ENCODE measurements around the gene PTCD1.

Gene PTCD1

GRCh38 chr7:99372275-99373090, 66.1 kb downstream of the PTCD1 start:
- no peak overlapping the region for H3K4me2 ChIP-seq (ENCODE audit: low read length, poor library complexity, severe bottlenecking)
- no peak overlapping the region for H3K23ac ChIP-seq (ENCODE audit: low read length in 2 of 2)
- H3K27me3 ChIP-seq (ENCODE audit: control insufficient read depth in 1 of 2, insufficient read depth in 1 of 2, low read length in 2 of 2): no peaks in the 10 kb centered on the region
- H3K79me1 ChIP-seq (replicated peaks; ENCODE audit: low read length, poor library complexity, severe bottlenecking): peaks cover 6% of the 10 kb centered on the region
- H2BK120ac ChIP-seq (ENCODE audit: low read depth, low read length): no peak overlapping the region
- H2BK5ac ChIP-seq (ENCODE audit: low read depth, low read length, poor library complexity, severe bottlenecking): no peak overlapping the region
- peak overlapping the region; percentile 27 for H2AK5ac ChIP-seq (ENCODE audit: low read length, severe bottlenecking)
- H3K4ac ChIP-seq (ENCODE audit: low read depth in 1 of 2, low read length in 2 of 2): peak overlapping the region in 1 of 2 experiments; percentile 31
- peaks cover 24% of the 10 kb centered on the region for H3K4me1 ChIP-seq (ENCODE audit: control insufficient read depth, insufficient read depth, low read depth, low read length)
- peaks cover 13 to 22% of the 10 kb centered on the region in 2 experiments for H3K36me3 ChIP-seq (ENCODE audit: control insufficient read depth in 1 of 2, insufficient read depth in 2 of 2, low read depth in 1 of 2, low read length in 2 of 2)
- H3K18ac ChIP-seq (ENCODE audit: low read depth in 1 of 2, low read length in 2 of 2): peak overlapping the region in 1 of 2 experiments; percentile 1
- no peak overlapping the region for H3K14ac ChIP-seq (ENCODE audit: low read length in 2 of 2)
- peak overlapping the region in 1 of 2 experiments; percentile 23 for H3K4me3 ChIP-seq (ENCODE audit: insufficient read depth in 1 of 2, low read depth in 1 of 2, low read length in 2 of 2)
- H2BK15ac ChIP-seq (ENCODE audit: low read depth, poor library complexity, severe bottlenecking): peak overlapping the region; percentile 49
- peak overlapping the region; percentile 88 for H4K8ac ChIP-seq (ENCODE audit: low read length)
- H3K9ac ChIP-seq (ENCODE audit: low read length): peak overlapping the region; percentile 14
- WGBS: 68% methylated on average over 20 of the region's 21 CpGs
- DNase-seq: peak; percentile 57
- H3K9me3 ChIP-seq (ENCODE audit: control insufficient read depth, low read length): no peaks in the 10 kb centered on the region
- H2AFZ ChIP-seq (ENCODE audit: low read depth, low read length): no peak overlapping the region
- H4K91ac ChIP-seq (ENCODE audit: low read length): peak overlapping the region; percentile 7
- peak overlapping the region; percentile 31 for H3K27ac ChIP-seq (ENCODE audit: low read length, poor library complexity, severe bottlenecking)
- no peak overlapping the region for H2BK12ac ChIP-seq (ENCODE audit: low read length in 2 of 2)

DNA sequence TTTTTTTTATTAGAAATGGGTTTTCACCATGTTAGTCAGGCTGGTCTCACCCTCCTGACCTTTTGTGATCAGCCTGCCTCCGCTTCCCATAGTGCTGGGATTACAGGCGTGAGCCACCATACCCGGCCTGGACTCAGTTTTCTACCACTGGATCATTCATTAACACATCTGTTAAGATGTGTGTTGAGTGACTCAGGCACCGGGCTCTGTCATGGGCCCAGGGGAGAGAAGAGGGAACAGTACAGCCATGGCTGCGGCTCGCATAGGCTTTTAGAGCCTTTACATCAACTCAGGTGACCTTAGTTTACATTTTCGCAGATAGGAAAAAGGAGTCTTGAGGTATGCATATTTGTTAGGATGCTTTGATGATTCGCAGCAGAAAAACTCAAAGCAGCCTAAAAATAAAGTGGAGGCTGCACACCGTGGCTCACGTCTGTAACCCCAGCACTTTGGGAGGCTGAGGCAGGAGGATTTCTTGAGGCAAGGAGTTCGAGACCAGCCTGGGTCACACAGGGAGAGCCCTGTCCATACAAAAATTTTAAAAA, 67.2 kb downstream of the PTCD1 start:
- no peak overlapping the region for H3K4ac ChIP-seq (ENCODE audit: low read depth in 1 of 2, low read length in 2 of 2)
- H2BK120ac ChIP-seq (ENCODE audit: low read depth, low read length): no peak overlapping the region
- H3K4me1 ChIP-seq (ENCODE audit: control insufficient read depth, insufficient read depth, low read depth, low read length): peaks cover 24% of the 10 kb centered on the region
- no peak overlapping the region for H2AFZ ChIP-seq (ENCODE audit: low read depth, low read length)
- DNase-seq: no peak
- H3K79me1 ChIP-seq (replicated peaks; ENCODE audit: low read length, poor library complexity, severe bottlenecking): peaks cover 14% of the 10 kb centered on the region
- H3K4me2 ChIP-seq (ENCODE audit: low read length, poor library complexity, severe bottlenecking): no peak overlapping the region
- no peak overlapping the region for H4K91ac ChIP-seq (ENCODE audit: low read length)
- H3K36me3 ChIP-seq (ENCODE audit: control insufficient read depth in 1 of 2, insufficient read depth in 2 of 2, low read depth in 1 of 2, low read length in 2 of 2): peaks cover 16 to 27% of the 10 kb centered on the region in 2 experiments
- no peak overlapping the region for H2AK5ac ChIP-seq (ENCODE audit: low read length, severe bottlenecking)
- no peak overlapping the region for H3K18ac ChIP-seq (ENCODE audit: low read depth in 1 of 2, low read length in 2 of 2)
- H2BK15ac ChIP-seq (ENCODE audit: low read depth, poor library complexity, severe bottlenecking): no peak overlapping the region
- H3K27ac ChIP-seq (ENCODE audit: low read length, poor library complexity, severe bottlenecking): peak overlapping the region; percentile 23
- no peak overlapping the region for H3K9ac ChIP-seq (ENCODE audit: low read length)
- H3K23ac ChIP-seq (ENCODE audit: low read length in 2 of 2): no peak overlapping the region
- H2BK12ac ChIP-seq (ENCODE audit: low read length in 2 of 2): no peak overlapping the region
- no peak overlapping the region for H3K4me3 ChIP-seq (ENCODE audit: insufficient read depth in 1 of 2, low read depth in 1 of 2, low read length in 2 of 2)
- no peak overlapping the region for H2BK5ac ChIP-seq (ENCODE audit: low read depth, low read length, poor library complexity, severe bottlenecking)
- no peaks in the 10 kb centered on the region for H3K9me3 ChIP-seq (ENCODE audit: control insufficient read depth, low read length)
- H3K14ac ChIP-seq (ENCODE audit: low read length in 2 of 2): no peak overlapping the region
- no peak overlapping the region for H4K8ac ChIP-seq (ENCODE audit: low read length)
- H3K27me3 ChIP-seq (ENCODE audit: control insufficient read depth in 1 of 2, insufficient read depth in 1 of 2, low read length in 2 of 2): no peaks in the 10 kb centered on the region
- 68% methylated on average over 10 of the region's 11 CpGs for WGBS

- H3K14ac ChIP-seq (ENCODE audit: low read length in 2 of 2): no peak overlapping the region
- H2BK120ac ChIP-seq (ENCODE audit: low read depth, low read length): no peak overlapping the region
- no peak overlapping the region for H2BK15ac ChIP-seq (ENCODE audit: low read depth, poor library complexity, severe bottlenecking)
- no peak overlapping the region for H2AFZ ChIP-seq (ENCODE audit: low read depth, low read length)
- no peak overlapping the region for H3K23ac ChIP-seq (ENCODE audit: low read length in 2 of 2)
- H3K36me3 ChIP-seq (ENCODE audit: control insufficient read depth in 1 of 2, insufficient read depth in 2 of 2, low read depth in 1 of 2, low read length in 2 of 2): peaks cover 28 to 39% of the 10 kb centered on the region in 2 experiments
- no peak overlapping the region for H3K18ac ChIP-seq (ENCODE audit: low read depth in 1 of 2, low read length in 2 of 2)
- no peak overlapping the region for H3K4me3 ChIP-seq (ENCODE audit: insufficient read depth in 1 of 2, low read depth in 1 of 2, low read length in 2 of 2)
- 85% methylated on average over 8 of the region's 9 CpGs for WGBS
- H2BK12ac ChIP-seq (ENCODE audit: low read length in 2 of 2): no peak overlapping the region
- H3K4ac ChIP-seq (ENCODE audit: low read depth in 1 of 2, low read length in 2 of 2): no peak overlapping the region
- no peaks in the 10 kb centered on the region for H3K9me3 ChIP-seq (ENCODE audit: control insufficient read depth, low read length)
- no peak for DNase-seq
- no peak overlapping the region for H3K4me2 ChIP-seq (ENCODE audit: low read length, poor library complexity, severe bottlenecking)
- H4K91ac ChIP-seq (ENCODE audit: low read length): no peak overlapping the region
- H3K79me1 ChIP-seq (replicated peaks; ENCODE audit: low read length, poor library complexity, severe bottlenecking): peaks cover 19% of the 10 kb centered on the region
- peak overlapping the region; percentile 53 for H3K9ac ChIP-seq (ENCODE audit: low read length)
- no peak overlapping the region for H2AK5ac ChIP-seq (ENCODE audit: low read length, severe bottlenecking)
- H3K27me3 ChIP-seq (ENCODE audit: control insufficient read depth in 1 of 2, insufficient read depth in 1 of 2, low read length in 2 of 2): no peaks in the 10 kb centered on the region
- no peak overlapping the region for H2BK5ac ChIP-seq (ENCODE audit: low read depth, low read length, poor library complexity, severe bottlenecking)
- H3K4me1 ChIP-seq (ENCODE audit: control insufficient read depth, insufficient read depth, low read depth, low read length): peaks cover 19% of the 10 kb centered on the region
- H4K8ac ChIP-seq (ENCODE audit: low read length): no peak overlapping the region
- no peak overlapping the region for H3K27ac ChIP-seq (ENCODE audit: low read length, poor library complexity, severe bottlenecking)
Measured at GRCh38 chr7:99369767-99370391, 68.7 kb downstream of the PTCD1 start.

DNA sequence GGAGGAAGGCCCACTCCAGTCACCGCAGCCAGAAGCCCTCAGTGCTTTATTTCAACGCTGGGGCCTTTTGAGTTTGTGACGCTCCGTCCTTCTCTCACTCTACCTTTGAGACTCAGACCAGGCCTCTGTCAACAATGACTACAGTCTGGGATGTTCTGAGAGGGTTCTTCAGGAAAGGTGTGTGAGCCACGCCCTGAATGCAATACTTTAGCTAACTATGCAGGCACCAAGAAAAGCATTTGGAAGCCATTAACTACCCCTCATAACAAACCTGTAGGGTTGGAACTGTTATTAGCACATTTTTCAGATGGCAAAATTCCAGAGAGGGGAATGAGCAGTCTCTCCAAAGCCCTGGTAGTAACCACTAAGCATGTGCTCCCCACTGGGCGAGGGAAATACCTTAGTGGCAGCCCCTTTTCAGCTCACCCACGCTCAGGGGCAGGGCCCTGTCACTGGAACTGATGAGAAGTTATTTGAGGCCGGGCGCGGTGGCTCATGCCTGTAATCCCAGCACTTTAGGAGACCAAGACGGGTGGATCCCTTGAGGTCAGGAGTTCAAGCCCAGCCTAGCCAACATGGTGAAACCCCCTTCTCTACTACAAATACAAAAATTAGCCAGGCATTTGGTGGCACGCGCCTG, 69.7 kb downstream of the PTCD1 start:
- Histone ChIP-seq H2BK15ac (ENCODE audit: low read depth, poor library complexity, severe bottlenecking) (no peak overlapping the region), H3K27me3 (ENCODE audit: control insufficient read depth in 1 of 2, insufficient read depth in 1 of 2, low read length in 2 of 2) (no peaks in the 10 kb centered on the region), H3K9me3 (ENCODE audit: control insufficient read depth, low read length) (no peaks in the 10 kb centered on the region), H3K4ac (ENCODE audit: low read depth in 1 of 2, low read length in 2 of 2) (no peak overlapping the region), H2AK5ac (ENCODE audit: low read length, severe bottlenecking) (no peak overlapping the region), H3K18ac (ENCODE audit: low read depth in 1 of 2, low read length in 2 of 2) (no peak overlapping the region), H3K4me1 (ENCODE audit: control insufficient read depth, insufficient read depth, low read depth, low read length) (peaks cover 15% of the 10 kb centered on the region), H3K27ac (ENCODE audit: low read length, poor library complexity, severe bottlenecking) (peak overlapping the region; percentile 17), H3K4me2 (ENCODE audit: low read length, poor library complexity, severe bottlenecking) (no peak overlapping the region), H3K4me3 (ENCODE audit: insufficient read depth in 1 of 2, low read depth in 1 of 2, low read length in 2 of 2) (no peak overlapping the region), H3K79me1 (replicated peaks; ENCODE audit: low read length, poor library complexity, severe bottlenecking) (peaks cover 18% of the 10 kb centered on the region), H2AFZ (ENCODE audit: low read depth, low read length) (no peak overlapping the region), H2BK5ac (ENCODE audit: low read depth, low read length, poor library complexity, severe bottlenecking) (no peak overlapping the region), H3K9ac (ENCODE audit: low read length) (no peak overlapping the region), H2BK120ac (ENCODE audit: low read depth, low read length) (no peak overlapping the region), H4K91ac (ENCODE audit: low read length) (no peak overlapping the region), H3K23ac (ENCODE audit: low read length in 2 of 2) (no peak overlapping the region), H2BK12ac (ENCODE audit: low read length in 2 of 2) (no peak overlapping the region), H3K36me3 (ENCODE audit: control insufficient read depth in 1 of 2, insufficient read depth in 2 of 2, low read depth in 1 of 2, low read length in 2 of 2) (peaks cover 36 to 43% of the 10 kb centered on the region in 2 experiments), H4K8ac (ENCODE audit: low read length) (no peak overlapping the region), H3K14ac (ENCODE audit: low read length in 2 of 2) (no peak overlapping the region)
- DNase-seq: no peak
- WGBS: 97% methylated on average over 12 of the region's 13 CpGs
